ENCODE data around the gene CREG2. TPM values are rescaled to one million over a fixed set of nuclear protein-coding genes. Genes with fewer than 3 reads are reported as not detected.

Gene CREG2
- polyA plus RNA-seq (ENCODE audit: insufficient read length in 4 of 4) = under 1 TPM; 0.43 to 0.87 (median 0.62) TPM

GRCh38 chr2:101387151-101387834, at the start of gene CREG2:
Gene CREG2 (minus strand): TSS chr2:101387503. CDS start chr2:101387457, 46 bp downstream.
- peak; percentile 46 to 50 (median 49) for DNase-seq (ENCODE audit: low read depth in 4 of 4, low spot score in 3 of 4)

GRCh38 chr2:101435001-101435862, 47.9 kb upstream of the CREG2 start:
- DNase-seq (ENCODE audit: low read depth in 4 of 4, low spot score in 3 of 4) = peak; percentile 16 to 32 (median 26)

DNA sequence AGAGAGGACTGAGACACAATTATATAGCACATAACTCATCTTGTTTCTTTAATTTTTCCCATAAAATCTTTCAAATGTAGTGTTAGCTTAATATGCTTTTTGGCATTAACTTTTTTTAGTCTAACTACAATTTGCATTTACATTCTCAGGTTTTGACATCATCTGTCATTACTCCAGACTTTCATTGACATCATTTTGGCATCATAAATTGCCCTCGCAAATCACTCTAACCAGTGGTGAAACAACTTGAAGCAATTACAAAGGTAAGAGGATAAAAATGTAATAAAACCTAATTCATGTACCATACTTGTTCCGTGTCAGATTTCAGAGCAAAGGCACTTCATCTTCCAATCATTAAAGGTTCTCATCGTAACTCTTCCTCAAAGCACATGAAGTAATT, 46.2 kb upstream of the CREG2 start:
- no peak for DNase-seq (ENCODE audit: low read depth in 4 of 4, low spot score in 3 of 4)

- DNase-seq (ENCODE audit: low read depth in 4 of 4, low spot score in 3 of 4) = no peak
Measured at GRCh38 chr2:101432411-101433181, 45.3 kb upstream of the CREG2 start.

DNA sequence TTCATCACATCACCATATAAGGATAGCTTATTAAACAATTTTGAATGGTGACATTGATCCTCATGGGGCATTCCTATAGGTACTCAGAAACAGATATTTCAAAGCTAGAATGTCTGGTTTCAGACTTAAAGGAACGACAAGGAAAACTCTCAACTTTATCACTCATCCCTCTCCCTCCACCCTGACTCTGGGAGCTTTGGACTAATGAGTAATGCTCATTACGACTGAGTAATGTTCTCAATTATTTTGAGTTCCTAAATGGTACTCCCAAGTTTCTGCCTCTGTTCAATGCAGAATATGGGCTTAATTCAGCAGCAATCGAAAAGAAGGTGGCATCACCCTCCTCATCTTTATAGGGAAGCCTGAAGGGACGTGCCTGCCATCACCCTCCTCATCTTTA, 44.2 kb upstream of the CREG2 start:
- DNase-seq (ENCODE audit: low read depth in 4 of 4, low spot score in 3 of 4) = no peak

DNA sequence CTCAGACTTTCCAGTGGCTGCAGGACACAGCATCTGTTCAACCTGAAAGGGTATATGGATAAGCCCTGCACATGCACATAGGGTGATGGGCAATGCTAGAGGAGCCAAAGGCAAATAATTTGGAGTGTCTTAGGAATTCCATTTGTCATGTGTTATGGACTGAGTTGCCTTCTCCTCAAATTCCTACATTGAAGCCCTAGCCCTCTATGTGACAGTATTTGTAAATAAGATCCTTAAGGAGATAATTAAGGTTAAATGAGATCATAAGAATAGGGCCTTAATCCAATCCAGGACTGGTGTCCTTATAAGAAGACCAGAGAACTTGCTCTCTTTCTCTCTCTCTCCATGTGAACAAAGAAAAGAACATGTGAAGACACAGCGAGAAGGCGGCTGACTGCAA, 42.9 kb upstream of the CREG2 start:
- DNase-seq (ENCODE audit: low read depth in 4 of 4, low spot score in 3 of 4) = no peak

DNA sequence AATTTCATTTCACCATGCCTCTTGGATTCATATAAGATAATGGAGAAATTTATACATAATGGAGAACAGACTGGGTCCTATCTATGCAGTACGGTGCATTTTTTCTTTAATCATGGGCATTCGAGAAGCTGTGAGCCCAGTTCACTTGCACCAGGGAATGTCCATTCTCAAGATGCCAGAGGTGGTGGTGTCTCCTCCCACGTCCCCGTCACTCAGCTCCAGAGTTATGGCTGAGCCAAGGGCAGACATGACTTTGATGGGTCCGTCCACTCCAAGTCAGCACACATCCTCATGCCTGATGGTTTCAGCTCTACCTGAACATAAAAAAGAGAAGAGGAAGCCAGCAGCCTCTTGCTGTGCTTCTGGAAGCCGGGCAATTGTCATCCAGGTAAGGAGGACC, 42.1 kb upstream of the CREG2 start:
- no peak for DNase-seq (ENCODE audit: low read depth in 4 of 4, low spot score in 3 of 4)

GRCh38 chr2:101428422-101429176, 41.3 kb upstream of the CREG2 start:
- DNase-seq (ENCODE audit: low read depth in 4 of 4, low spot score in 3 of 4) = no peak

DNA sequence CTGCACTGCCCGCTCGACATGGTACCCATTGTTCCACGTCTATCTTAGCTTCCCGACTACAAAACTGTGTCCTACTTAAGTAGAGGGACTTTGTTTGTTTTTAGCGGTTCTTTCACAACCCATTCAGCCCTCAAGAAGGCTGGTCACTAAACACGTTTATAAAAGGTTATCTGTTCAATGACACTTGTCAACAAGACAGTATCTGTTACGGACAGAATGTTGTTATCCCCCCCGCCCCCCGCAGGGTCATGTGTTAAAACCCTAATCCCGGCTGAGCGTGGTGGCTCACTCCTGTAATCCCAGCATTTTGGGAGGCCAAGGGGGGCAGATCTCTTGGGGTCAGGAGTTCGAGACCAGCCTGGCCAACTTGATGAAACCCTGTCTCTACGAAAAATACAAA, 40.4 kb upstream of the CREG2 start:
- DNase-seq (ENCODE audit: low read depth in 4 of 4, low spot score in 3 of 4) = no peak

DNA sequence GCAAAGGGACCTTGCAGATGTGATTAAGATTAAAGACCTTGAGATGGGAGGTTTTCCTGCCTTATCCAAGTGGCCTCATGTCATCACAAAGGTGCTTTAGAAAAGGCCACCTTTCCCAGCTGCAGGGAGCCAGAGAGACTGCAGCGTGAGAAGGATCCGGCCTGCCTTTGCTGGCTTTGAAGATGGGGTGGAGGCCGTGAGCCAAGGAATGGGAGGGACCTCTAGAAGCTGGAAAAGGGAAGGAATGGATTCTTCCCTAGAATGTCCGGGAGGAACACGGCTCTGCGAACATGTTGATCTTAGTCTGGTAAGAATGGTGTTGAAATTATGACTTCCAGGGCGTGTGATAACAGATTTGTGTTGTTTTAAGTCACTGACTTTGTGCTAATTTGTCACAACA, 39.9 kb upstream of the CREG2 start:
- no peak for DNase-seq (ENCODE audit: low read depth in 4 of 4, low spot score in 3 of 4)

DNA sequence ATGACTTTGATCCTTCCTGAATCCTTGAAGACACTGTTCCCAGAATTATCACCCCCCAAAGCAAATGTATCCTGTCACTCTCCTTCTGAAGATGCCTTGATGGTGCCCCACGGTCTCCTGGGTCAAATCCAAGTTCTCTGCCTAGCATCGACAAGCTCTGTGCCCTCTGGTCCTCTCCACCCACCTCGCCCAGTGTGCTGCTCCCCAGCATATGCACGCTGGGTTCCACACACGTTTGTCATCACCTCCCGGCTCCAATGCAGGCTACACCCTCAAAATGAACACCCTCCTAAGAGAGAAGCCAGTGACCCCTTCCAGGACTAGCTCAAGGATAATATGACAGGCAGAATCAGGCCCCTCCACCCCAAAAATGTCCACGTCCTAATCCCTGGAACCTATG, 39.5 kb upstream of the CREG2 start:
- DNase-seq (ENCODE audit: low read depth in 4 of 4, low spot score in 3 of 4) = no peak

- DNase-seq (ENCODE audit: low read depth in 4 of 4, low spot score in 3 of 4) = no peak
Measured at GRCh38 chr2:101420623-101421022, 33.3 kb upstream of the CREG2 start.

DNA sequence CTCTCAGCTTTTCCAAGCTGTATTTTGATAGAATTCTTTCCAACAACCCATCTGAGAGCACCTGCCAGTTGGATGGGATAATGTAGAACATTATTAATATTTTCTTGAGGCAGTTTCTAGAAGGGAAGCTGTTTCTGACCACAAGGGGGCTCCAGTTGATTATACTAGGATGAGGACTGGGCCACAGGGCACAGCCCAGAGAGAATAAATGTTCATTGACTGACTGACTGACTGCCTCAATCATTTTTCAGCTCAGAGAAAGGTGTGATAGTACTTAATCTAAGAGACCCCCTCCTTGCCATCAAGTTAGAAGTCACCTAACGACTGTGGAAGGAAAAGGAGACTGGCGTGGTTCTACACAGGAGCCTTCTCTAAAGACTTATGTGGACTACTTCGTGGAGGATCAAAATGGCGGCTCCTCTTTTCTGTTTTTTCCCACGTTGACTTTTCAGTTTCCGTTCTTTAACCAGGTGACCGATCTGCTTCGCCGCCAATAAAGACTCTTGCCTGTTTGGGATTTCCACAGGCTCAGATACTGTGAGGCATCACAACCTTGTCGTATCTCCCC, 31.9 kb upstream of the CREG2 start:
- peak in 1 of 4 donors; percentile 31 for DNase-seq (ENCODE audit: low read depth in 4 of 4, low spot score in 3 of 4)

DNA sequence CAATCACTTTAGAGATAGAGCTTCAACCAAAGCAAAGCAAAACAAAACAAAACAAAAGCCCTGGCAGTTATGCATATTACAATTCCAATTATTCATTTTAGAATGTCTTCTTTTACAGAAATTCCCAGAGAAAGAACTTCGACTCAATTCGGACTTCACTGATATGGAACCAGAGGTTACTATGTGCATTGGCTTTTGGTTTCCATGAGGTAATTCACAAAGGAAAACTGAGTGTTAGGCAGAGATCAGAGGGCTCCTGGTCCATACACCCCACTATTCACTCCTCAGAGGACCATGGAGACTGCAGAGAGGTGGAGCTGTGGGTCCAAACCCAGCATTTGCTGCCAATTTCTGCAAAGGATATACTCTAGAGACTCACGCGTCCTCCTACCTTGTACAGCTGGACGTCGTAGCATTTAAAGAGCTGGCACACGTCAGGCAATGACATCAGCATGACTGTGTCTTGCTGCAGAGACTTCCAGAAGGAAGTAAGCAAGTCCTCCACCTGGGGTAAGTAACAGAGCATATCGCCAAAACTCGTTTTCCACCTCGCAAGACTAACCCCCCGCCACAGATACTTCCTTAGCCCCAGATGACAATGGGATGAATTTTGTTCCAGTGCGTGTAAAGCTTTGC, 31.3 kb upstream of the CREG2 start:
- no peak for DNase-seq (ENCODE audit: low read depth in 4 of 4, low spot score in 3 of 4)

- no peak for DNase-seq (ENCODE audit: low read depth in 4 of 4, low spot score in 3 of 4)
Measured at GRCh38 chr2:101416609-101417008, 29.3 kb upstream of the CREG2 start.

- no peak for DNase-seq (ENCODE audit: low read depth in 4 of 4, low spot score in 3 of 4)
Measured at GRCh38 chr2:101415884-101416283, 28.6 kb upstream of the CREG2 start.

- no peak for DNase-seq (ENCODE audit: low read depth in 4 of 4, low spot score in 3 of 4)
Measured at GRCh38 chr2:101415220-101415619, 27.9 kb upstream of the CREG2 start.

DNA sequence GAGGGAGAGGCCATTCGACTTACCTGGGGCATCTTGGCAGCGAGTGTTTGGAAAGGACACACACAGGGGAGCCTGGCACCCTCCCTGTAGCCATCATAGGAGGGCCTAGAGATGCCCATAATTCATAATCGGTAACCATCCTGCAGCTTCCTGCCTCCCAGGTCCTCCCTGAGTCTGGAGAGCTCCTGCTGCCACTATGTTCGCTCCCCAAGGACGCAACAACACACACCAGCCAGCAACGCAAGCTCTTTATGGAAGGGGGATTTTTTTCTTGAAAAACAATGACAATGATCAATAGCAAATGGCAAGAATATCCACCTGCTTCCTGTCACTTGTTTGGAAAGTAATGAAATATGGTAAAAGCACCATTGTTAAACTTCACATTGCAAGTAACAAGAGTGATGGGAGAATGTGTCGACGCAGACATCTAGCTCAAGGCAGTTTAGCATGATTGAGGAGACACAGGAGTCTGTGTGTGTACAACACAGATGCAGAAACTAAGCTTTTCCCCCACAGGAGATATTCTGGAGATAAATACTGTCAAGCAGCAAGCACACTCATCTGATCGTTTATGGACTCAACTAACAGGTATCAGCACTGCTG, 24.9 kb upstream of the CREG2 start:
- DNase-seq (ENCODE audit: low read depth in 4 of 4, low spot score in 3 of 4) = no peak

DNA sequence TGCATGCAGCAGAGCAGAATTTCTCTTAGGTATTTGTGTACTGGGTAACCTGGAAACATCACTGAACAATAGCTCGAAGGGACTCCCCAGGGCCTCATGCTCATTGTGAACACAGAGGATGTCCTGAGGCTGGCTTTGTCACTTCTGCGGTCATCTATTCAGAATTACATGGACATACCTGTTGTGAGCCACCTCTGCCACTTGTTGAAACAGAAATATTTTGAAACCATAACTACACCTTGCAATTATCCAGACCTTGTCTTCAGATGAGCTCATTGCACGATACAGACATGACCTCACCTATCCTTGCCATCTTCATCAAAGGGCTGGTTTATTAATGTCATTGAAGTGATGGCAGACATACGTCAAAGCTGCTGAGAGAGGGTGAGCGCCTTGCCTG, 23.4 kb upstream of the CREG2 start:
- no peak for DNase-seq (ENCODE audit: low read depth in 4 of 4, low spot score in 3 of 4)
